Colonic mucosa (tissue), 4 donors: Measurements from ENCODE around the gene SRD5A2. TPM values are rescaled to one million over a fixed set of nuclear protein-coding genes. Genes with fewer than 3 reads are reported as not detected.

ENCODE experiments used
- DNase-seq: peaks from one replicate; pipeline ENCODE4 v3.0.0-alpha.2; 2020
- H3K27ac ChIP-seq: fragments of 200-600 bp; one replicate; pipeline ENCODE4 v1.8.0; 2021
- H3K27me3 ChIP-seq: fragments of 200-600 bp; one replicate; pipeline ENCODE4 v1.8.0; 2021
- H3K36me3 ChIP-seq: fragments of 200-600 bp; one replicate; pipeline ENCODE4 v1.8.0; 2021
- H3K4me1 ChIP-seq: fragments of 200-600 bp; one replicate; pipeline ENCODE4 v1.8.0; 2021; ENCODE audit warnings: mild to moderate bottlenecking
- H3K4me3 ChIP-seq: fragments of 200-600 bp; one replicate; pipeline ENCODE4 v1.8.0; 2021
- H3K9ac ChIP-seq, 2 donors: one replicate each; pipeline ENCODE4 v1.7.0; 2013; ENCODE audit warnings: control low read depth in 2 of 2, low read depth in 2 of 2, low read length in 2 of 2
- H3K9me3 ChIP-seq: fragments of 200-600 bp; one replicate; pipeline ENCODE4 v1.8.0; 2021
- CTCF ChIP-seq: fragments of 200-600 bp; IDR thresholded peaks from one replicate; pipeline ENCODE4 v1.8.0; 2022; ENCODE audit warnings: antibody characterized with exemption, mild to moderate bottlenecking
- intact Hi-C: fragments of 100-400 bp; cut with DNase I; formaldehyde crosslinking; loops from one replicate; pipeline ENCODE4 v1.14.1; 2022
- total RNA-seq, 2 donors: library from RNA; stranded (reverse); fragmentation: NEBNext Ultra II Directional in 1 of 2; extraction: Animal tissue kit (Norgen Biotek cat#: 25700) in 1 of 2; gene quantifications; one replicate each; pipeline ENCODE4 v1.2.1, GENCODE V29; 2021
- donor health status: healthy.
- donor health status: DM: no; HTN: no; CAD: no.
- donor health status: DM: no; HTN: no; CAD: no.

Gene SRD5A2
- total RNA-seq, 2 donors from 2014 or later = not detected

GRCh38 chr2:31525876-31526275 lies 54.9 kb downstream of the SRD5A2 start:
- Histone ChIP-seq H3K4me1 (no peaks in the 10 kb centered on the region), H3K27me3 (no peaks in the 10 kb centered on the region), H3K9ac (no peak overlapping the region), H3K36me3 (no peaks in the 10 kb centered on the region), H3K27ac (no peak overlapping the region), H3K4me3 (no peak overlapping the region), H3K9me3 (no peaks in the 10 kb centered on the region)
- intact Hi-C loops = loop anchor here (10.0 kb wide), 1 partner anchor 811 kb away; no protein-coding TSS in a partner anchor
- TF ChIP-seq CTCF = no peak
- no peak for DNase-seq

GRCh38 chr2:31524592-31524991 lies 56.1 kb downstream of the SRD5A2 start:
- H3K36me3 ChIP-seq = no peaks in the 10 kb centered on the region
- TF ChIP-seq CTCF = no peak
- intact Hi-C loops = loop anchor here (5.0 to 10.0 kb wide), 2 partner anchors 112 to 810 kb away; partner anchors contain the start of gene XDH
- no peak overlapping the region for H3K9ac ChIP-seq
- no peaks in the 10 kb centered on the region for H3K27me3 ChIP-seq
- no peak overlapping the region for H3K4me3 ChIP-seq
- no peaks in the 10 kb centered on the region for H3K9me3 ChIP-seq
- no peaks in the 10 kb centered on the region for H3K4me1 ChIP-seq
- DNase-seq = no peak
- H3K27ac ChIP-seq = no peak overlapping the region

- H3K27ac ChIP-seq = no peak overlapping the region
- H3K4me3 ChIP-seq = no peak overlapping the region
- no peaks in the 10 kb centered on the region for H3K9me3 ChIP-seq
- peak; percentile 74 for DNase-seq
- H3K9ac ChIP-seq = no peak overlapping the region
- no peaks in the 10 kb centered on the region for H3K36me3 ChIP-seq
- H3K4me1 ChIP-seq = no peaks in the 10 kb centered on the region
- intact Hi-C loops = loop anchor here (5.0 to 10.0 kb wide), 2 partner anchors 112 to 809 kb away; partner anchors contain the start of gene XDH
- no peaks in the 10 kb centered on the region for H3K27me3 ChIP-seq
- peak; percentile 76 for TF ChIP-seq CTCF
Measured at GRCh38 chr2:31523871-31524492, 56.8 kb downstream of the SRD5A2 start.

GRCh38 chr2:31522786-31523185 lies 58.0 kb downstream of the SRD5A2 start:
- no peak overlapping the region for H3K4me3 ChIP-seq
- H3K9me3 ChIP-seq = no peaks in the 10 kb centered on the region
- H3K4me1 ChIP-seq = no peaks in the 10 kb centered on the region
- no peak overlapping the region for H3K9ac ChIP-seq
- H3K27me3 ChIP-seq = no peaks in the 10 kb centered on the region
- no peak overlapping the region for H3K27ac ChIP-seq
- no peak for TF ChIP-seq CTCF
- no peaks in the 10 kb centered on the region for H3K36me3 ChIP-seq
- intact Hi-C loops = loop anchor here (5.0 to 10.0 kb wide), 2 partner anchors 110 to 808 kb away; partner anchors contain the start of gene XDH
- DNase-seq = no peak

GRCh38 chr2:31517442-31518203 lies 63.1 kb downstream of the SRD5A2 start:
- H3K27ac ChIP-seq = no peak overlapping the region
- H3K36me3 ChIP-seq = no peaks in the 10 kb centered on the region
- no peak overlapping the region for H3K9ac ChIP-seq
- H3K4me1 ChIP-seq = no peaks in the 10 kb centered on the region
- TF ChIP-seq CTCF = no peak
- no peaks in the 10 kb centered on the region for H3K9me3 ChIP-seq
- no peaks in the 10 kb centered on the region for H3K27me3 ChIP-seq
- intact Hi-C loops = no loop called here
- no peak for DNase-seq
- no peak overlapping the region for H3K4me3 ChIP-seq
